HFF-Myc (cell line): ENCODE measurements around the gene SORBS1.

Experiments
- DNase-seq: peaks from one replicate; pipeline ENCODE4 v3.0.0-alpha.2; 2011; ENCODE audit warnings: low read depth; ENCODE audit errors: extremely low read depth
- H3K4me3 ChIP-seq: replicated peaks from 2 replicates; pipeline ENCODE4 v1.5.1; 2011; ENCODE audit warnings: low read depth, mild to moderate bottlenecking, control low read depth, low read length
- TF ChIP-seq, protein P1 (sequence below): IDR thresholded peaks from 2 replicates; pipeline ENCODE4 v1.5.1; 2012; ENCODE audit warnings: mild to moderate bottlenecking, low read depth, low read length, control low read depth; ENCODE audit errors: missing control alignments

The SORBS1 gene

DNA sequence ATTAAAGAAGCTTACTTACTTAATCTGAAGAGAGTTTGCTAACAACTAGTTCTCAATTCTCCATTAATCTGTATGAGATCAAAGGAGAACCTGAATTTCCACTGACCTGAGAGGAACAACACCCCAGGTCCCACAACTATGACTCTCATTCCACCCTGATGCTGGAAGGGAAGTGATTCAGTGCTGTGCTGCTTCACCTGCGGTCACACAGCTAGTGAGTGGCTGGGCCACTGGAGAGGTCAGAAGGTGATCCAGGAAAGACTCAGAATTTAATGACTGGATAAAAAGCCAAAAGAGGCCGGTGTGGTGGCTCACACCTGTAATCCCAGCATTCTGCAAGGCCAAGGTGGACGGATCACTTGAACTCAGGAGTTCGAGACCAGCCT lies 23.6 kb downstream of the SORBS1 start:
- DNase-seq, result no peak
- no peak overlapping the region for H3K4me3 ChIP-seq
- TF ChIP-seq, protein P1, sequence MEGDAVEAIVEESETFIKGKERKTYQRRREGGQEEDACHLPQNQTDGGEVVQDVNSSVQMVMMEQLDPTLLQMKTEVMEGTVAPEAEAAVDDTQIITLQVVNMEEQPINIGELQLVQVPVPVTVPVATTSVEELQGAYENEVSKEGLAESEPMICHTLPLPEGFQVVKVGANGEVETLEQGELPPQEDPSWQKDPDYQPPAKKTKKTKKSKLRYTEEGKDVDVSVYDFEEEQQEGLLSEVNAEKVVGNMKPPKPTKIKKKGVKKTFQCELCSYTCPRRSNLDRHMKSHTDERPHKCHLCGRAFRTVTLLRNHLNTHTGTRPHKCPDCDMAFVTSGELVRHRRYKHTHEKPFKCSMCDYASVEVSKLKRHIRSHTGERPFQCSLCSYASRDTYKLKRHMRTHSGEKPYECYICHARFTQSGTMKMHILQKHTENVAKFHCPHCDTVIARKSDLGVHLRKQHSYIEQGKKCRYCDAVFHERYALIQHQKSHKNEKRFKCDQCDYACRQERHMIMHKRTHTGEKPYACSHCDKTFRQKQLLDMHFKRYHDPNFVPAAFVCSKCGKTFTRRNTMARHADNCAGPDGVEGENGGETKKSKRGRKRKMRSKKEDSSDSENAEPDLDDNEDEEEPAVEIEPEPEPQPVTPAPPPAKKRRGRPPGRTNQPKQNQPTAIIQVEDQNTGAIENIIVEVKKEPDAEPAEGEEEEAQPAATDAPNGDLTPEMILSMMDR, result no peak

- DNase-seq, result no peak
- TF ChIP-seq, protein P1, result no peak
- no peak overlapping the region for H3K4me3 ChIP-seq
These were observed 24.2 kb downstream of the SORBS1 start for GRCh38 chr10:95536894-95537541.

DNA sequence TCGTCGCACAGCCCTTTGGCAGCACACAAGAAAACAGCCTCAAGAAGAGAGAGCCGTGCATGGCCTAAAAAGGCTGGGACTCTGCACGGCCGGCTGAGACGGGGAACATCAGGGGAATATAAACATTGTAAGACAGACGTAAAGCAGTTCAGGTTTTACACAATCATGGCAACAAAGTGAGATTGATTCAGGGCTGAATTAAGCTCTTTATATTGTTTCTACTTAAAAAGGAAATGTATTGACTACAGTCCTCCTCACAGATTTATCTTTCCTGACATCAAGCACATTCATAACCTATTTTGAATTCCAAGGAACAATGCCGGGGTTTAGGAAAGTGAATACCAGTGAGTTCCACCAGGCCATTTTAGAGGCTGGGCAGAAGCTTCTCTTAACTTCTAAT lies 25.2 kb downstream of the SORBS1 start:
- no peak for DNase-seq
- TF ChIP-seq, protein P1, result no peak
- H3K4me3 ChIP-seq, result no peak overlapping the region

DNA sequence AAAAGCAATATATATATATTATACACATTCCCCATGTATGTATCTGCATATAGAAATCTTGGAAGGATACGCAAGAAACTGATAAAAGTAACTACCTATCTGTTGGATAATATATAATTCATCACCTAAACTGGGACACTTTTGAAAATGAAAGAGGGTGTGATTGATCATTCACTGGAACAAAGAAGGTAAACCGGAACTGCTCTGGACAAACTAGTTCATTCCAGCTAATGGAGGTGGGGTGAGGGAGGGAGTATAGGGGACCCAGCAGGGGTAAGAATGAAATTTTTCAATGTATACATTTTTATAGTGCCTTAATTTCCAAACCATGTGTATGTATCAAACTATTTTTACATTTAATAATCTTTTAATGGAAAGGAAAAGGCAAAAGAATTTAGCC lies 25.6 kb downstream of the SORBS1 start:
- no peak overlapping the region for H3K4me3 ChIP-seq
- DNase-seq, result no peak
- TF ChIP-seq, protein P1, result no peak

- TF ChIP-seq, protein P1, result no peak
- no peak overlapping the region for H3K4me3 ChIP-seq
- DNase-seq, result no peak
These were observed 27.6 kb downstream of the SORBS1 start for GRCh38 chr10:95533590-95533989.

DNA sequence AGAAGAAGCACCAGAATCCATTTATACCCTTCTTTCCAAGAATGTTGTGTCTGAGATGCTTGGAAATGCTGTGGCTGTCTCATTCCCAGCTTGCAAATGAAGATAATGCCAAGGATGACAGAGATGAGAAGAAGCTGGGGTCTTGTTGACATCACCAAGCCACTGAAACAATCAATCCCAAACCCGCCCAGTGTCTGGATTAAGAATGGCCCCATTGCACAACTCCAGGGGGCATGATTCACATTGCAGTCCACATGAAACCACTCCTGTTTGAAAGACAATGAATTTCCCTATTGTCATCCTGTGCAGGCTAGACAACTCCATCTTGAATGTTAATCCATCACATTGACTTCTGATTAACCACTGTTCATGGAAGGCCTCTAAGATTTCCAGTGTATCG lies 28.6 kb downstream of the SORBS1 start:
- DNase-seq, result no peak
- no peak overlapping the region for H3K4me3 ChIP-seq
- TF ChIP-seq, protein P1, result no peak

DNA sequence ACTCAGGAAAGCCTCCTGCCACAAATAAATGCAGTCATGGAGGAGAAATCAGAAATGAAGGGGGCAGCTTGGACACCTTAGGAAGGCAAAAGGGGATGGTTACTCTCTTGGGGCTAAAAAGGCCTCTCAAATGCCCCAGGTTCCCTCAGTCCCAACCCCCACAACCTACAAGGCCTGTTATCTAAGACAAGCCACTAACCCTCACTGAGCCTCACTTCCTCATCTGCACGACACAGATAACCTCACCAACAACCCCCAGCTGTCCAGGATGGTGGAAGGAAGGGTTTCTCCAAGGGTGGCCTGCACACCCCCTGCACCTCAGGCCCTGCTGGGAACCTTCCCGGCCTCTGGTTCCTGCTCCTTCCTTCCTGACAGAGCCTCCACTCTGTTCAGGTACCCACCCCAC lies 29.2 kb downstream of the SORBS1 start:
- no peak for DNase-seq
- H3K4me3 ChIP-seq, result no peak overlapping the region
- TF ChIP-seq, protein P1, result no peak
